Activated T-cell treated with anti-CD3 and anti-CD28 coated beads for 4 hours (primary cell): ENCODE measurements around the gene AGBL4.

Source experiments
- DNase-seq: peaks from one replicate; pipeline ENCODE4 v3.0.0-alpha.2; 2020

Gene AGBL4

GRCh38 chr1:48500541-48501450 lies 1523.0 kb downstream of the AGBL4 start:
- DNase-seq = no peak

- no peak for DNase-seq
Measured at GRCh38 chr1:48499211-48499735, 1524.5 kb downstream of the AGBL4 start.

- DNase-seq = peak; percentile 64
Measured at GRCh38 chr1:48498096-48498791, 1525.5 kb downstream of the AGBL4 start.

- no peak for DNase-seq
Measured at GRCh38 chr1:48495911-48496310, 1527.8 kb downstream of the AGBL4 start.

- DNase-seq = no peak
Measured at GRCh38 chr1:48495166-48495565, 1528.6 kb downstream of the AGBL4 start.

- DNase-seq = no peak
Measured at GRCh38 chr1:48493970-48494769, 1529.6 kb downstream of the AGBL4 start.

GRCh38 chr1:48493041-48493440 lies 1530.7 kb downstream of the AGBL4 start:
- DNase-seq = no peak

- no peak for DNase-seq
Measured at GRCh38 chr1:48492392-48492791, 1531.4 kb downstream of the AGBL4 start.

- DNase-seq = no peak
Measured at GRCh38 chr1:48488721-48489120, 1535.0 kb downstream of the AGBL4 start.
